HepG2 (cell line): ENCODE data around the gene ADPRM. TPM values are rescaled to one million over a fixed set of nuclear protein-coding genes. Genes with fewer than 3 reads are reported as not detected.

ENCODE experiments used
- CC2D1A ChIP-seq: sonication (generic); formaldehyde crosslinking; IDR thresholded peaks from 2 replicates; pipeline ENCODE4 v1.8.1; 2023; ENCODE audit warnings: mild to moderate bottlenecking, missing genetic modification reagents
- HDAC1 ChIP-seq: sonication (generic); formaldehyde crosslinking; IDR thresholded peaks from 2 replicates; pipeline ENCODE4 v1.5.1; 2020; ENCODE audit warnings: mild to moderate bottlenecking, missing genetic modification reagents
- HNF4A ChIP-seq: sonication (generic); formaldehyde crosslinking; IDR thresholded peaks from 2 replicates; pipeline ENCODE4 v1.4.0; 2020; ENCODE audit warnings: missing genetic modification reagents
- HNRNPL ChIP-seq: fragments of 200-400 bp; formaldehyde crosslinking; IDR thresholded peaks from 2 replicates; pipeline ENCODE4 v1.6.1; 2017; ENCODE audit warnings: mild to moderate bottlenecking, low read depth, low read length
- KDM6A ChIP-seq: IDR thresholded peaks from 2 replicates; pipeline ENCODE4 v1.6.1; 2016; ENCODE audit warnings: low read depth
- MED13 ChIP-seq: sonication (generic); formaldehyde crosslinking; IDR thresholded peaks from 2 replicates; pipeline ENCODE4 v1.5.0; 2020; ENCODE audit warnings: missing genetic modification reagents
- MED8 ChIP-seq: sonication (generic); formaldehyde crosslinking; IDR thresholded peaks from 2 replicates; pipeline ENCODE4 v1.8.1; 2023; ENCODE audit warnings: mild to moderate bottlenecking, missing genetic modification reagents; ENCODE audit not compliant: insufficient replicate concordance
- MTA3 ChIP-seq: sonication (generic); formaldehyde crosslinking; IDR thresholded peaks from 2 replicates; pipeline ENCODE4 v1.4.0; 2020; ENCODE audit warnings: missing genetic modification reagents
- REPIN1 ChIP-seq: sonication (generic); formaldehyde crosslinking; IDR thresholded peaks from 2 replicates; pipeline ENCODE4 v1.8.0; 2022; ENCODE audit warnings: missing genetic modification reagents, low read depth, mild to moderate bottlenecking, borderline replicate concordance
- RFX5 ChIP-seq: IDR thresholded peaks from 2 replicates; pipeline ENCODE4 v1.6.1; 2011; ENCODE audit warnings: low read depth, low read length, improper control_type of control experiment
- RXRB ChIP-seq: IDR thresholded peaks from 2 replicates; pipeline ENCODE4 v1.6.1; 2016; ENCODE audit warnings: borderline replicate concordance, missing genetic modification reagents, missing compliant biosample characterization
- SPEN ChIP-seq: sonication (generic); formaldehyde crosslinking; IDR thresholded peaks from 2 replicates; pipeline ENCODE4 v1.5.1; 2020; ENCODE audit warnings: low read depth, mild to moderate bottlenecking, missing genetic modification reagents
- TSC22D2 ChIP-seq: sonication (generic); formaldehyde crosslinking; IDR thresholded peaks from 2 replicates; pipeline ENCODE4 v1.5.1; 2020; ENCODE audit warnings: missing genetic modification reagents, mild to moderate bottlenecking, borderline replicate concordance
- ZMAT3 ChIP-seq: sonication (generic); formaldehyde crosslinking; conservative IDR thresholded peaks from 2 replicates; pipeline ENCODE4 v1.7.0; 2021; ENCODE audit warnings: missing genetic modification reagents
- ZNF17 ChIP-seq: sonication (generic); formaldehyde crosslinking; IDR thresholded peaks from 2 replicates; pipeline ENCODE4 v1.5.0; 2020; ENCODE audit warnings: mild to moderate bottlenecking, missing genetic modification reagents
- ZNF292 ChIP-seq: sonication (generic); formaldehyde crosslinking; IDR thresholded peaks from 2 replicates; pipeline ENCODE4 v1.8.1; 2022; ENCODE audit warnings: mild to moderate bottlenecking, low read depth, missing genetic modification reagents, borderline replicate concordance
- ZNF556 ChIP-seq: sonication (generic); formaldehyde crosslinking; IDR thresholded peaks from 2 replicates; pipeline ENCODE4 v1.4.0; 2020; ENCODE audit warnings: mild to moderate bottlenecking, missing genetic modification reagents, borderline replicate concordance
- ZNF75D ChIP-seq: sonication (generic); formaldehyde crosslinking; IDR thresholded peaks from 2 replicates; pipeline ENCODE4 v1.8.1; 2023; ENCODE audit warnings: missing genetic modification reagents, mild to moderate bottlenecking, borderline replicate concordance
- ZNF772 ChIP-seq: sonication (generic); formaldehyde crosslinking; IDR thresholded peaks from 2 replicates; pipeline ENCODE4 v1.5.0; 2020; ENCODE audit warnings: mild to moderate bottlenecking, missing genetic modification reagents
- ZNF816 ChIP-seq: sonication (generic); formaldehyde crosslinking; IDR thresholded peaks from 2 replicates; pipeline ENCODE4 v1.8.0; 2022; ENCODE audit warnings: missing genetic modification reagents, mild to moderate bottlenecking, borderline replicate concordance
- ZNF878 ChIP-seq: sonication (generic); formaldehyde crosslinking; IDR thresholded peaks from 2 replicates; pipeline ENCODE4 v1.8.1; 2023; ENCODE audit warnings: mild to moderate bottlenecking, missing genetic modification reagents, moderate library complexity
- polyA plus RNA-seq, 8 experiments: library from polyadenylated mRNA; depleted of rRNA in 3 of 8; stranded (reverse) in 7 of 8; unstranded in 1 of 8; fragments of >200 nt; fragmentation: Illumina TruSeq in 4 of 8; extraction: Trizol in 4 of 8; gene quantifications; 2 replicates each; pipeline versions ENCODE4 v1.2.1 to v1.2.3, GENCODE V29; 2011 to 2016; ENCODE audit warnings: low read depth in 4 of 8, missing spikeins in 1 of 8, mixed read lengths in 1 of 8; ENCODE audit not compliant: insufficient read depth in 1 of 8
- total RNA-seq, 5 experiments: library from RNA; depleted of rRNA; stranded (reverse); fragments of >200 nt; fragmentation: Illumina TruSeq; extraction: Trizol; gene quantifications; 2 replicates each; pipeline ENCODE4 v1.2.3, GENCODE V29; 2016; ENCODE audit warnings: low read depth in 1 of 5
- TF ChIP-seq, protein P1 (sequence below): sonication (generic); formaldehyde crosslinking; IDR thresholded peaks from 2 replicates; pipeline ENCODE4 v1.5.1; 2020; ENCODE audit warnings: mild to moderate bottlenecking, moderate library complexity, missing genetic modification reagents
- TF ChIP-seq, protein P2 (sequence below): sonication (generic); formaldehyde crosslinking; IDR thresholded peaks from 2 replicates; pipeline ENCODE4 v1.4.0; 2020; ENCODE audit warnings: missing genetic modification reagents
- TF ChIP-seq, protein P3 (sequence below): sonication (generic); formaldehyde crosslinking; IDR thresholded peaks from 2 replicates; pipeline ENCODE4 v1.8.0; 2022; ENCODE audit warnings: mild to moderate bottlenecking, missing genetic modification reagents

Gene ADPRM
- total and polyA plus RNA-seq, 2 of the 13 experiments (the other 11 are each of a cell fraction or from before 2014, with no cell fraction given): 5.6 to 10.8 TPM

DNA sequence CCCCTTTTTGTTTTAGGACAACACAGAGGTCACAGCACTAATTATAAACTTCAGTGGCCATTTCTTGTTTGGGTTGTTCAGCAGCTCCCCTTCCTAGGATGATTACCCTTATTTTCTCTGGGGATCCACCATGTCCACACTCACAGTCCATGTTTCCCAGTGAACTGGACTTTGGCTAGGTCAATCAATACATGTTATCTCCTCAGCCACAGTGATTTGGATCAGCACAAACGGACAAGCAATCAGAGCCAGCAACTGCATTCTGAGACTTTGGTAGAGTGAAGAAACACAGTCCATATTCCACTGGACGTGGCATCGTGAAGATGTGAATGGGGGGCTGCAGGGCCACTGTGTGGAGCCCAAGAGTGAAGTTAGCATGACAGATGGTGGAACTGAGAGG is 27.9 kb downstream of the ADPRM start (continued):
- TF ChIP-seq RFX5 (no peak), MED8 (CRISPR knock-in tag) (no peak), HNRNPL (no peak), ZNF556 (CRISPR knock-in tag) (peak; percentile 52; the same call in 1 of the 2 replicates), ZNF816 (CRISPR knock-in tag) (no peak), ZNF878 (CRISPR knock-in tag) (no peak), MTA3 (CRISPR knock-in tag) (no peak), SPEN (CRISPR knock-in tag) (peak; percentile 45; the same call in 1 of the 2 replicates), HDAC1 (CRISPR knock-in tag) (peak; percentile 76; the same call in 1 of the 2 replicates), HNF4A (CRISPR knock-in tag) (peak; percentile 95), ZNF292 (CRISPR knock-in tag) (peak; percentile 81; the same call in 1 of the 2 replicates), KDM6A (CRISPR knock-in tag) (no peak; the same call in 1 of the 2 replicates), REPIN1 (CRISPR knock-in tag) (peak; percentile 83; the same call in 1 of the 2 replicates), ZNF772 (CRISPR knock-in tag) (no peak), CC2D1A (CRISPR knock-in tag) (no peak), ZMAT3 (CRISPR knock-in tag) (no peak), TSC22D2 (CRISPR knock-in tag) (no peak), MED13 (CRISPR knock-in tag) (no peak), ZNF75D (CRISPR knock-in tag) (no peak), RXRB (peak; percentile 50), ZNF17 (CRISPR knock-in tag) (no peak)
- TF ChIP-seq, protein P1, sequence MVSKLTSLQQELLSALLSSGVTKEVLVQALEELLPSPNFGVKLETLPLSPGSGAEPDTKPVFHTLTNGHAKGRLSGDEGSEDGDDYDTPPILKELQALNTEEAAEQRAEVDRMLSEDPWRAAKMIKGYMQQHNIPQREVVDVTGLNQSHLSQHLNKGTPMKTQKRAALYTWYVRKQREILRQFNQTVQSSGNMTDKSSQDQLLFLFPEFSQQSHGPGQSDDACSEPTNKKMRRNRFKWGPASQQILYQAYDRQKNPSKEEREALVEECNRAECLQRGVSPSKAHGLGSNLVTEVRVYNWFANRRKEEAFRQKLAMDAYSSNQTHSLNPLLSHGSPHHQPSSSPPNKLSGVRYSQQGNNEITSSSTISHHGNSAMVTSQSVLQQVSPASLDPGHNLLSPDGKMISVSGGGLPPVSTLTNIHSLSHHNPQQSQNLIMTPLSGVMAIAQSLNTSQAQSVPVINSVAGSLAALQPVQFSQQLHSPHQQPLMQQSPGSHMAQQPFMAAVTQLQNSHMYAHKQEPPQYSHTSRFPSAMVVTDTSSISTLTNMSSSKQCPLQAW (CRISPR knock-in tag): peak; percentile 63
- TF ChIP-seq, protein P2, sequence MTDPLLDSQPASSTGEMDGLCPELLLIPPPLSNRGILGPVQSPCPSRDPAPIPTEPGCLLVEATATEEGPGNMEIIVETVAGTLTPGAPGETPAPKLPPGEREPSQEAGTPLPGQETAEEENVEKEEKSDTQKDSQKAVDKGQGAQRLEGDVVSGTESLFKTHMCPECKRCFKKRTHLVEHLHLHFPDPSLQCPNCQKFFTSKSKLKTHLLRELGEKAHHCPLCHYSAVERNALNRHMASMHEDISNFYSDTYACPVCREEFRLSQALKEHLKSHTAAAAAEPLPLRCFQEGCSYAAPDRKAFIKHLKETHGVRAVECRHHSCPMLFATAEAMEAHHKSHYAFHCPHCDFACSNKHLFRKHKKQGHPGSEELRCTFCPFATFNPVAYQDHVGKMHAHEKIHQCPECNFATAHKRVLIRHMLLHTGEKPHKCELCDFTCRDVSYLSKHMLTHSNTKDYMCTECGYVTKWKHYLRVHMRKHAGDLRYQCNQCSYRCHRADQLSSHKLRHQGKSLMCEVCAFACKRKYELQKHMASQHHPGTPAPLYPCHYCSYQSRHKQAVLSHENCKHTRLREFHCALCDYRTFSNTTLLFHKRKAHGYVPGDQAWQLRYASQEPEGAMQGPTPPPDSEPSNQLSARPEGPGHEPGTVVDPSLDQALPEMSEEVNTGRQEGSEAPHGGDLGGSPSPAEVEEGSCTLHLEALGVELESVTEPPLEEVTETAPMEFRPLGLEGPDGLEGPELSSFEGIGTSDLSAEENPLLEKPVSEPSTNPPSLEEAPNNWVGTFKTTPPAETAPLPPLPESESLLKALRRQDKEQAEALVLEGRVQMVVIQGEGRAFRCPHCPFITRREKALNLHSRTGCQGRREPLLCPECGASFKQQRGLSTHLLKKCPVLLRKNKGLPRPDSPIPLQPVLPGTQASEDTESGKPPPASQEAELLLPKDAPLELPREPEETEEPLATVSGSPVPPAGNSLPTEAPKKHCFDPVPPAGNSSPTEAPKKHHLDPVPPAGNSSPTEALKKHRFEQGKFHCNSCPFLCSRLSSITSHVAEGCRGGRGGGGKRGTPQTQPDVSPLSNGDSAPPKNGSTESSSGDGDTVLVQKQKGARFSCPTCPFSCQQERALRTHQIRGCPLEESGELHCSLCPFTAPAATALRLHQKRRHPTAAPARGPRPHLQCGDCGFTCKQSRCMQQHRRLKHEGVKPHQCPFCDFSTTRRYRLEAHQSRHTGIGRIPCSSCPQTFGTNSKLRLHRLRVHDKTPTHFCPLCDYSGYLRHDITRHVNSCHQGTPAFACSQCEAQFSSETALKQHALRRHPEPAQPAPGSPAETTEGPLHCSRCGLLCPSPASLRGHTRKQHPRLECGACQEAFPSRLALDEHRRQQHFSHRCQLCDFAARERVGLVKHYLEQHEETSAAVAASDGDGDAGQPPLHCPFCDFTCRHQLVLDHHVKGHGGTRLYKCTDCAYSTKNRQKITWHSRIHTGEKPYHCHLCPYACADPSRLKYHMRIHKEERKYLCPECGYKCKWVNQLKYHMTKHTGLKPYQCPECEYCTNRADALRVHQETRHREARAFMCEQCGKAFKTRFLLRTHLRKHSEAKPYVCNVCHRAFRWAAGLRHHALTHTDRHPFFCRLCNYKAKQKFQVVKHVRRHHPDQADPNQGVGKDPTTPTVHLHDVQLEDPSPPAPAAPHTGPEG (CRISPR knock-in tag): no peak
- TF ChIP-seq, protein P3, sequence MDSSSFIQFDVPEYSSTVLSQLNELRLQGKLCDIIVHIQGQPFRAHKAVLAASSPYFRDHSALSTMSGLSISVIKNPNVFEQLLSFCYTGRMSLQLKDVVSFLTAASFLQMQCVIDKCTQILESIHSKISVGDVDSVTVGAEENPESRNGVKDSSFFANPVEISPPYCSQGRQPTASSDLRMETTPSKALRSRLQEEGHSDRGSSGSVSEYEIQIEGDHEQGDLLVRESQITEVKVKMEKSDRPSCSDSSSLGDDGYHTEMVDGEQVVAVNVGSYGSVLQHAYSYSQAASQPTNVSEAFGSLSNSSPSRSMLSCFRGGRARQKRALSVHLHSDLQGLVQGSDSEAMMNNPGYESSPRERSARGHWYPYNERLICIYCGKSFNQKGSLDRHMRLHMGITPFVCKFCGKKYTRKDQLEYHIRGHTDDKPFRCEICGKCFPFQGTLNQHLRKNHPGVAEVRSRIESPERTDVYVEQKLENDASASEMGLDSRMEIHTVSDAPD (CRISPR knock-in tag): 0 out of 2 replicates have a peak, but pooled peaks have one; percentile 35
